Measurements from ENCODE around the gene S100A10.

Gene S100A10

GRCh38 chr1:151985768-151986167, 7.9 kb downstream of the S100A10 start:
- DNase-seq: no peak

- DNase-seq: no peak
Observed at GRCh38 chr1:151985270-151985669, 8.4 kb downstream of the S100A10 start.

DNA sequence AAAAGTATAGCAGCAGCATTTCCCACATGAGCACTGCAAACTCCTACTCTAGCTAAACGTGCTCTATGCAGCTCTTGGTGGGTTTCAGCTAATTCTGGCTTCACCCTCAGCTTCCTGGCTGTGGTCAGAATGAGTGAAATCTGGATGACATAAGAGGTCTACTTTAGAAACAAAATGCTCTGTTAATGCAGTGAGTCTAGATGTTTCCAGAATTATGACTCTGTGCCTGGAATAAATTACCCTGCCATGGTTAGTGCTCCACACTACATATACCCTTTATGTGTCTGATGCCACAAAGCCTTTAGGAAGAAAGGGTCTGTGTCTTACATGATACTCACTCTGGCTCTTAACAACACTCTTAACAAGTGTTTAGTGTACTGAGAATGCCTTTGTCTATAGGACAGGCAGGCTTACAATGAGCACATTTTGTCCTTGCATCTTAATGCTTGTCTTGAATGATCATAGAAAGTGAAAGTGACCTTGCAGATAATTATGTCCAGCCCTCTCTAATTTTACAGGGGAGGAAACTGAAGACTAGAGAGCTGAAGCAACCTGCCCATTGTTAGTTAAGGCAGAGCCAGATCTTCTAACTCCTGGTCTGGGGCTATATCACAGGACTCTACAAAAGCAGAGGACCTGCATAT, 9.2 kb downstream of the S100A10 start:
- DNase-seq: no peak

GRCh38 chr1:151982300-151983005, 11.2 kb downstream of the S100A10 start:
- DNase-seq: no peak

DNA sequence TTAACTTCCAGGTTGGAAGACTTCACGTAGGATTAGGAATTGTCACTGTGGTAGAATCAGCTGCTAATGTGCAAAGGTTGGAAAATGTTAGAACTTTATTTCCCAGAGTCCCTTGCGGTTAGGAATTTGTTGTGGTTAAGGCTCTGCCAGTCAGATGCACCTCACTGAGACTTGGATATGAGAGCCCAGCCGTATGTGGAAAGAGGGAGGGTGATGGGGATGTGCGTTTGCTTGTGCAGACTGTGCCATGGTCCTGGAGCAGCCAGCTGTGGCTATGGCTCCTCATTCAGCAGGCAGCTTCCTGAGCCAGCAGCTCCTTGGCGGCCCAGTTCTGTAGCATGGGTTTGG, 12.5 kb downstream of the S100A10 start:
- no peak for DNase-seq

GRCh38 chr1:151980287-151981177, 13.1 kb downstream of the S100A10 start:
- DNase-seq: no peak

DNA sequence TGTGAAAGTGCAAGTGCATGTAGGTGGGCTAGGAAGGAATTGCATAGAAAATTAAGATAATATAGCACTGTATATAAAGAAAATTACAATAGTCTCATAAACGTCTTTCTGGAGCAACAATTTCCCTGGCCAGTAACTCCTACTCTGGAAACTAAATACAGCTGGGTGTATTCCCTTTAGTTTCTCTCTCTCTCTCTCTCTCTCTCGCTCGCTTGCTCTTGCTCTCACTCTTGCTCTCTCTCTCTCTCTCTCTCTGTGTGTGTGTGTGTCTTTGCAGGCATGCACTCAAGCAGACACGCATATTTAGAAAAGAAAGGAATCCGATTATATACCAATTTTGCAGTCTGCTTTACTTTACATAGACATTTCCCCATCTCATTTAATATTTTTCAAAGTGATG, 14.7 kb downstream of the S100A10 start:
- DNase-seq: no peak

- DNase-seq: no peak
Observed at GRCh38 chr1:151977662-151978230, 15.9 kb downstream of the S100A10 start.

- no peak for DNase-seq
Observed at GRCh38 chr1:151976858-151977257, 16.8 kb downstream of the S100A10 start.

DNA sequence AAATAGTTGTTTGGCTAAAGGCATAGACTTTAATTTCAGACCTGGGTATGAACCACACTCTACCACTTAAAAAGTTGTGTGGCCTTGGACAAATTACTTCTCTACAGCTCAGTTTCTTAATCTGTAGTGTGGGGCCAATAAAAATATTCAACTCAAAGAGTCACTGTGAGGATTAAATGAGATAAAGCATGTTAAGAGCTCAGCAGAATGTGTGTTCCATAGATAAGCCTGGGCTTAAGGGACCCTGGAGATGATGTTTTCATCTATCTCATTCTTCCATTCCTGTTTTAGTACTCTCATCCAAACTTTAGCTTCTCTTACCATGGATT, 17.7 kb downstream of the S100A10 start:
- no peak for DNase-seq

- DNase-seq: no peak
Observed at GRCh38 chr1:151975311-151976014, 18.2 kb downstream of the S100A10 start.

DNA sequence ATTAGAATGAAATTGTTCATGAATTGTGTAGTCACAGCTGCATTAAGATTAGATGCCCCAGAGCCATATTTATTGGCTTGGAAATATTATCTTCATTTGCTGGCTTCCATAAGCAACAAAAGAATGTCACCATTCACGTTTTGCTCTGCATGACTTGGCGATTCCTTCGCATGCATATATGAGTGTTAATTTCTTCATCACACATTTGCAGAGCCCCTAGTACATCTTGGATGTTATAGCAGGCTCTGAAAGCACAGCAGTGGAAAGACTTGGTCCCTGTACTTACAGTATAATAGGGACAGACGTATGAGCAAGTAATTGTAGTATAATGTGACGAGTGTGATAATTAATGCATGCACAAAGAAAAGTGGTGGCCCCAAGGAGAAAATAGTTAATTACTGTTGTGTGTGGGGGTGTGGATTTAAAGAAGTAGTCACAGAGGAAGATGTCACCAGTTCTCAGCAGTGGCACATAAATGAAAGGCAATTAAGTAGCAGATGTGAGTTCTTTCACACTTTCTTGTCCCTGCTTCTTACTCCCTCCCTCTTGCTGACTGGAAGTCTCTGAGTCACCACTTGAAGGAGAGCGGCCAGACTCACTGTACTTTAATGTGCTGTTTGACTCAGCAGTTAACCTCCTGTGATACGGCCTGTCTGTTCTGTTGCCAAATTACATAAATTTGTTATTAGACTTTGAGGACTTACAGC, 21.0 kb downstream of the S100A10 start:
- DNase-seq: peak; percentile 70

DNA sequence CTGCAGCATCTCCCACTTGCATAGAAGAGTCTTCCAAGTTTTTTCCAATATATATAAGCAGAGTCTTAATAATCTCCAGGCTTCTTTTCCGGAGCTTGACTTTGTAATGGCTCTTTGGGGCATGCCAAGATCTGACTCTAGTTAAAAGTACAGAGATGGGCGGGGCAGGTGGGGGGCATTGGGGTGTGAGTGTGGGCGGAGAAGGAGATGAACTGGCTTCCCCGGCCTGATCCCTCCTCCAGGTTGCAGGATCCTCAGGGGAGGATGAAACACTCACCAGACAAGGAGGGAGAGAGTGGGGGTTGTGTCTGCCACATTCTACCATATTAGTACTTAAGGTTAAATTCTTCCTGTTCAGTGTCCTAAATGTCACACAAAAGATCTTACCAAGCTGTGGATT, 23.0 kb downstream of the S100A10 start:
- no peak for DNase-seq

GRCh38 chr1:151970128-151970527, 23.5 kb downstream of the S100A10 start:
- DNase-seq: no peak

DNA sequence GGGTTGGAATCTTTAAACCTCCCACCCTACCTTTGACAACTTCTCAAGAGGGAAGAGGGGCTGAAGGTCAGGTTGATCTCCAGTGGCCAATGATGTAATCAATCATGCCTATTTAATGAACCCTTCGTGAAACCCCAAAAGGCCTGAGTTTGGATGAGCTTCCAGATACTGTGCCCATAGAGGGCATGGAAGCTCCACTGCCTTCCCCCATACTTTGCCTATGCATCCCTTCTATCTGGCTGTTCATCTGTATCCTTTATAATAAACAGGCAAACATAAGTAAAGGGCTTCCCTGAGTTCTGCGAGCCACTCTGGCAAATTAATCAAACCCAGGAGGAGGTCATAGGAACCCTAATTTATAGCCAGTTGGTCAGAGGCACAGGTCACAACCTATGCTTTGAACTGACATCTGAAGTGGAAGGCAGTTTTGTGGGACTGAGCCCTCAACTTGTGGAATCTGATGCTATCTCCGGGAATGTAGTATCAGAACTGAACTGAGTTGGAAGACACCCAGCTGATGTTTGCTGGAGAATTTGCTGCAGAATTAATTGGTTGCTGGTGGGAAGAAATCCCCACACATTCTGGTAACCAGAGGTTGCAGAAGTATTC, 24.8 kb downstream of the S100A10 start:
- DNase-seq: no peak

- peak; percentile 32 for DNase-seq
Observed at GRCh38 chr1:151968058-151968457, 25.6 kb downstream of the S100A10 start.

- DNase-seq: no peak
Observed at GRCh38 chr1:151967091-151967490, 26.6 kb downstream of the S100A10 start.

DNA sequence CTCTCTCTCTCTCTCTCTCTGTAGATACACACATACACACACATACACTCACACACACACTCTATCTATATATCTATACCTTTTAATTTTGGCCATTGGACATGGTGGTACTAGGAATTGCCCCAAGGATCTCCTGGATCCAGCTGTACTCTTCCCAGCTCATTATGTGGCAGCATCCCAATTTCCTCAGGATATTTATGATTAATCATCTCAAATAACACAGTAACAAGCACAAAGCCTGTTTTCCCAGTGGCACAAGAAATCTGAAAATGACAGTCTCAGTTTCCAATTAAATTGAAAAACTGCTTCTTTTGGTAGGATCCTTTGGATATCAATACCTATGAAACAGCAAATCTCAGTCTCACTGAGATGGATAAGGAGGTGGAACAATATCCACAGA, 27.6 kb downstream of the S100A10 start:
- DNase-seq: no peak

DNA sequence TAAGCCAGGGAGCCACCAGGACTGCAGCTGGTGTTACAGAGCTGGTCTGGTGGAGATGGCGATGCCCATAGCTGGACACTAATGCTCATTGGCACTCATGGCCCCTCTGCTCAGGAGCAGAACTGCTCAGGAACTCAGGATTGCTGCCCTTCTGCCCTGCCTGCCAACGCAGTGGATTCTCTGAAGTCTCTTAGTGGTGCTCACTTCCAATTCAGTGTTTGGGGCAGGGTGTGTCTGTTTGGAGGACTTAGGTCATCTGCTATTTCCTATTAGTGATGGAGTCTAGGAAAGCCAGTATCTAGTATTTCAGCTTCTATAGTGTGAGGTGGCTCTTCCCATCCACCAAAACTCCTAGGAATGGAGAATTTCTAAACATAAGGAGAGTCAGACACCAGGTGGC, 29.1 kb downstream of the S100A10 start:
- DNase-seq: no peak

GRCh38 chr1:151963288-151963687, 30.4 kb downstream of the S100A10 start:
- no peak for DNase-seq

DNA sequence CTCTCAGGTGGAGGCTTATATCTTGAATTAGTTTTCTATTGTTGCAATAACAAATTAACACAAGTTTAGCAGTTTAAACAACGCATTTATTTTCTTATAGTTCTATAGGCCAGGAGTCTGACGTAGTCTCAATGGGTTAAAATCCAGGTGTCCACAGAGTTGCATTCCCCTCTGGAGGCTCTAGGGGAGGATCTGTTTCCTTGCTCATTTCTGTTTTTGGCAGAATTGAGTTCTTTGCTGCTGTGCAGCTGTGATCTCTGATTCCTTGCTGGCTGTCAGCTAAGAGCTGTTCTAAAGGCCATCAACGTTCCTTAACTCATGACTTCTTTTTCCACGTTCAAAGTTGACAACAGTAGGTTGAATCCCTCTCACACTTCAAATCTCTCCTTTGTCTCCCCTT, 31.8 kb downstream of the S100A10 start:
- no peak for DNase-seq

All from DMS79 treated with DMSO at 0.1 percent for 48 hours (cell line).